HepG2 (cell line): ENCODE measurements around the gene SMARCA2. TPM values are rescaled to one million over a fixed set of nuclear protein-coding genes. Genes with fewer than 3 reads are reported as not detected.
A peak's percentile ranks its signal among the peaks of the same experiment; 100 is the strongest.

Experiments
- ATF7-NPFF ChIP-seq: sonication (generic); formaldehyde crosslinking; IDR thresholded peaks from 2 replicates; pipeline ENCODE4 v1.8.1; 2023; ENCODE audit warnings: mild to moderate bottlenecking, low read depth, missing genetic modification reagents, moderate library complexity
- HNRNPUL1 ChIP-seq: fragments of 200-400 bp; formaldehyde crosslinking; IDR thresholded peaks from 2 replicates; pipeline ENCODE4 v1.6.1; 2017; ENCODE audit warnings: low read depth, mild to moderate bottlenecking, low read length, moderate library complexity
- HOXA5 ChIP-seq: sonication (generic); formaldehyde crosslinking; IDR thresholded peaks from 2 replicates; pipeline ENCODE4 v1.4.0; 2020; ENCODE audit warnings: missing genetic modification reagents
- MAFG ChIP-seq: sonication (generic); formaldehyde crosslinking; IDR thresholded peaks from 2 replicates; pipeline ENCODE4 v1.5.1; 2020; ENCODE audit warnings: mild to moderate bottlenecking, missing genetic modification reagents
- MTF2 ChIP-seq: sonication (generic); formaldehyde crosslinking; IDR thresholded peaks from 2 replicates; pipeline ENCODE4 v1.5.0; 2020; ENCODE audit warnings: missing genetic modification reagents, borderline replicate concordance
- POLR2A ChIP-seq, 2 experiments: IDR thresholded peaks; 2 replicates each; pipeline ENCODE4 v1.6.1; 2011; ENCODE audit warnings: low read depth in 2 of 2, low read length in 2 of 2, mild to moderate bottlenecking in 1 of 2, moderate library complexity in 1 of 2; ENCODE audit not compliant: insufficient read depth in 1 of 2
- RFXAP ChIP-seq: sonication (generic); formaldehyde crosslinking; IDR thresholded peaks from 2 replicates; pipeline ENCODE4 v1.4.0; 2020; ENCODE audit warnings: missing genetic modification reagents, borderline replicate concordance
- TARDBP ChIP-seq: sonication (generic); formaldehyde crosslinking; IDR thresholded peaks from 2 replicates; pipeline ENCODE4 v1.8.0; 2022; ENCODE audit warnings: mild to moderate bottlenecking, missing genetic modification reagents
- ZFX ChIP-seq: sonication (generic); formaldehyde crosslinking; IDR thresholded peaks from 2 replicates; pipeline ENCODE4 v1.4.0; 2020; ENCODE audit warnings: mild to moderate bottlenecking, low read depth, missing genetic modification reagents, moderate library complexity
- ZMYM4 ChIP-seq: sonication (generic); formaldehyde crosslinking; IDR thresholded peaks from 2 replicates; pipeline ENCODE4 v1.8.1; 2023; ENCODE audit warnings: mild to moderate bottlenecking, missing genetic modification reagents
- ZNF235 ChIP-seq: sonication (generic); formaldehyde crosslinking; IDR thresholded peaks from 2 replicates; pipeline ENCODE4 v1.8.1; 2023; ENCODE audit warnings: mild to moderate bottlenecking, missing genetic modification reagents, borderline replicate concordance
- ZNF674 ChIP-seq: sonication (generic); formaldehyde crosslinking; IDR thresholded peaks from 2 replicates; pipeline ENCODE4 v1.5.0; 2020; ENCODE audit warnings: low read depth, mild to moderate bottlenecking, missing genetic modification reagents
- ZNF879 ChIP-seq: sonication (generic); formaldehyde crosslinking; IDR thresholded peaks from 2 replicates; pipeline ENCODE4 v1.8.1; 2023; ENCODE audit warnings: missing genetic modification reagents
- polyA plus RNA-seq, 8 experiments: library from polyadenylated mRNA; depleted of rRNA in 3 of 8; stranded (reverse) in 7 of 8; unstranded in 1 of 8; fragments of >200 nt; fragmentation: Illumina TruSeq in 4 of 8; extraction: Trizol in 4 of 8; gene quantifications; 2 replicates each; pipeline versions ENCODE4 v1.2.1 to v1.2.3, GENCODE V29; 2011 to 2016; ENCODE audit warnings: low read depth in 4 of 8, missing spikeins in 1 of 8, mixed read lengths in 1 of 8; ENCODE audit not compliant: insufficient read depth in 1 of 8
- total RNA-seq, 5 experiments: library from RNA; depleted of rRNA; stranded (reverse); fragments of >200 nt; fragmentation: Illumina TruSeq; extraction: Trizol; gene quantifications; 2 replicates each; pipeline ENCODE4 v1.2.3, GENCODE V29; 2016; ENCODE audit warnings: low read depth in 1 of 5
- TF ChIP-seq, protein P1 (sequence below): sonication (generic); formaldehyde crosslinking; IDR thresholded peaks from 2 replicates; pipeline ENCODE4 v1.5.0; 2020; ENCODE audit warnings: mild to moderate bottlenecking, missing genetic modification reagents
- TF ChIP-seq, protein P2 (sequence below): sonication (generic); formaldehyde crosslinking; IDR thresholded peaks from 2 replicates; pipeline ENCODE4 v1.5.0; 2020; ENCODE audit warnings: mild to moderate bottlenecking, missing genetic modification reagents, borderline replicate concordance
- TF ChIP-seq, protein P3 (sequence below): sonication (generic); formaldehyde crosslinking; IDR thresholded peaks from 2 replicates; pipeline ENCODE4 v1.4.0; 2020; ENCODE audit warnings: missing genetic modification reagents, borderline replicate concordance

Gene SMARCA2
- total and polyA plus RNA-seq, 2 of the 13 experiments (the other 11 are each of a cell fraction or from before 2014, with no cell fraction given) = 22.5 to 23.7 TPM

DNA sequence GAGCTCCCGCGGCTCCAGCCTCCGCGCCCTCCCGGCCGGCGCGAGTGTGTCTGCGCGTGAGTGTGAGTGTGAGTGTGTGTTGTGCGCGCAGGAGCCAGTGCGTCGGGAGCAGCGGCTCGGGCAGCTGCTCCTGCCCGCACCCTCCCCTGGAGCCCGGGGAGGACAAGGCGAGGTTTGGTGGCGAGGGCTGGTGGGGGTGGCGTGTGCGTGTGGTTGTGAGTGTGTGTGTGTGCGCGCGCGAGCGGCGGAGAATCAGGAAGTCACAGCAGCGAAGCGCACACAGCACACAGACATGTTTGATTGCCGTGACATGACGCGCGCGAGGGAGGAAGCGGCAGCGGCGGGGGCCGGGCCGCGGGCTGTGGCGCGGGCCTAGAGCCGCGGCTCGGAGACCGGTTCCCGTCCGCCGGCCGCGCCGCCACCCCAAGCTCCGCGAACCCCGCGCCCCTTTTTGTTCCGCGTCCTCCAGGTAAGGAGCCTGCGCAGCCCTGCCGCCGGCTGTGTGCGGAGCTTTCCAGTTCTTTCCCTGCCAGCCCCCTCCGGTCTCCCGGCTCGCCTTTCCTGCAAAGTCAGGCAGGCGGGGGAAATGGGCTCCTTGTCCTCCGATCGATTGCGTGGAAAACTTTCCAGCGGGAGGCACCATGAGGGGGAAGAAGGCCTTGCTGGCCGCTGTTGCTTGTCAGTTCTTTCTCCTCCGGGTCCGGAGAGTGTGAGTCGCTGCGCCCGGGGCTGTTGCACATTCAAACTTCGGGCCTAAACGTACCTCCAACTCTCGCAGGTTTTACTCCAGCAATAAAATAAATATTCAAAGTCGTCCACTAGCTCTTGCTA, 2.4 kb downstream of the SMARCA2 start (continued):
- TF ChIP-seq, protein P1, sequence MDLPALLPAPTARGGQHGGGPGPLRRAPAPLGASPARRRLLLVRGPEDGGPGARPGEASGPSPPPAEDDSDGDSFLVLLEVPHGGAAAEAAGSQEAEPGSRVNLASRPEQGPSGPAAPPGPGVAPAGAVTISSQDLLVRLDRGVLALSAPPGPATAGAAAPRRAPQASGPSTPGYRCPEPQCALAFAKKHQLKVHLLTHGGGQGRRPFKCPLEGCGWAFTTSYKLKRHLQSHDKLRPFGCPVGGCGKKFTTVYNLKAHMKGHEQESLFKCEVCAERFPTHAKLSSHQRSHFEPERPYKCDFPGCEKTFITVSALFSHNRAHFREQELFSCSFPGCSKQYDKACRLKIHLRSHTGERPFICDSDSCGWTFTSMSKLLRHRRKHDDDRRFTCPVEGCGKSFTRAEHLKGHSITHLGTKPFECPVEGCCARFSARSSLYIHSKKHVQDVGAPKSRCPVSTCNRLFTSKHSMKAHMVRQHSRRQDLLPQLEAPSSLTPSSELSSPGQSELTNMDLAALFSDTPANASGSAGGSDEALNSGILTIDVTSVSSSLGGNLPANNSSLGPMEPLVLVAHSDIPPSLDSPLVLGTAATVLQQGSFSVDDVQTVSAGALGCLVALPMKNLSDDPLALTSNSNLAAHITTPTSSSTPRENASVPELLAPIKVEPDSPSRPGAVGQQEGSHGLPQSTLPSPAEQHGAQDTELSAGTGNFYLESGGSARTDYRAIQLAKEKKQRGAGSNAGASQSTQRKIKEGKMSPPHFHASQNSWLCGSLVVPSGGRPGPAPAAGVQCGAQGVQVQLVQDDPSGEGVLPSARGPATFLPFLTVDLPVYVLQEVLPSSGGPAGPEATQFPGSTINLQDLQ = no peak
- TF ChIP-seq HOXA5 (CRISPR knock-in tag) (0 out of 2 replicates have a peak, but pooled peaks have one; percentile 11), ZNF674 (CRISPR knock-in tag) (0 out of 2 replicates have a peak, but pooled peaks have one; percentile 58), ZNF879 (CRISPR knock-in tag) (no peak), TARDBP (CRISPR knock-in tag) (0 out of 2 replicates have a peak, but pooled peaks have one; percentile 2), MTF2 (no peak), MAFG (CRISPR knock-in tag) (no peak), HNRNPUL1 (no peak), POLR2A (IDR thresholded peaks at IDR 0.05; ENCODE audit: insufficient read depth in 1 of 2, low read depth in 2 of 2, low read length in 2 of 2) (0 out of 4 replicates have a peak, but pooled peaks of 1 of the 2 experiments have one; percentile 16), ZMYM4 (0 out of 2 replicates have a peak, but pooled peaks have one; percentile 12), ATF7-NPFF (CRISPR knock-in tag) (peak; percentile 39; the same call in 1 of the 2 replicates), ZFX (CRISPR knock-in tag) (peak; percentile 49), ZNF235 (CRISPR knock-in tag) (no peak), RFXAP (peak; percentile 62; the same call in 1 of the 2 replicates)
- TF ChIP-seq, protein P2, sequence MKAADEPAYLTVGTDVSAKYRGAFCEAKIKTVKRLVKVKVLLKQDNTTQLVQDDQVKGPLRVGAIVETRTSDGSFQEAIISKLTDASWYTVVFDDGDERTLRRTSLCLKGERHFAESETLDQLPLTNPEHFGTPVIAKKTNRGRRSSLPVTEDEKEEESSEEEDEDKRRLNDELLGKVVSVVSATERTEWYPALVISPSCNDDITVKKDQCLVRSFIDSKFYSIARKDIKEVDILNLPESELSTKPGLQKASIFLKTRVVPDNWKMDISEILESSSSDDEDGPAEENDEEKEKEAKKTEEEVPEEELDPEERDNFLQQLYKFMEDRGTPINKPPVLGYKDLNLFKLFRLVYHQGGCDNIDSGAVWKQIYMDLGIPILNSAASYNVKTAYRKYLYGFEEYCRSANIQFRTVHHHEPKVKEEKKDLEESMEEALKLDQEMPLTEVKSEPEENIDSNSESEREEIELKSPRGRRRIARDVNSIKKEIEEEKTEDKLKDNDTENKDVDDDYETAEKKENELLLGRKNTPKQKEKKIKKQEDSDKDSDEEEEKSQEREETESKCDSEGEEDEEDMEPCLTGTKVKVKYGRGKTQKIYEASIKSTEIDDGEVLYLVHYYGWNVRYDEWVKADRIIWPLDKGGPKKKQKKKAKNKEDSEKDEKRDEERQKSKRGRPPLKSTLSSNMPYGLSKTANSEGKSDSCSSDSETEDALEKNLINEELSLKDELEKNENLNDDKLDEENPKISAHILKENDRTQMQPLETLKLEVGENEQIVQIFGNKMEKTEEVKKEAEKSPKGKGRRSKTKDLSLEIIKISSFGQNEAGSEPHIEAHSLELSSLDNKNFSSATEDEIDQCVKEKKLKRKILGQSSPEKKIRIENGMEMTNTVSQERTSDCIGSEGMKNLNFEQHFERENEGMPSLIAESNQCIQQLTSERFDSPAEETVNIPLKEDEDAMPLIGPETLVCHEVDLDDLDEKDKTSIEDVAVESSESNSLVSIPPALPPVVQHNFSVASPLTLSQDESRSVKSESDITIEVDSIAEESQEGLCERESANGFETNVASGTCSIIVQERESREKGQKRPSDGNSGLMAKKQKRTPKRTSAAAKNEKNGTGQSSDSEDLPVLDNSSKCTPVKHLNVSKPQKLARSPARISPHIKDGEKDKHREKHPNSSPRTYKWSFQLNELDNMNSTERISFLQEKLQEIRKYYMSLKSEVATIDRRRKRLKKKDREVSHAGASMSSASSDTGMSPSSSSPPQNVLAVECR (CRISPR knock-in tag) = peak; percentile 52; the same call in 1 of the 2 replicates
- TF ChIP-seq, protein P3, sequence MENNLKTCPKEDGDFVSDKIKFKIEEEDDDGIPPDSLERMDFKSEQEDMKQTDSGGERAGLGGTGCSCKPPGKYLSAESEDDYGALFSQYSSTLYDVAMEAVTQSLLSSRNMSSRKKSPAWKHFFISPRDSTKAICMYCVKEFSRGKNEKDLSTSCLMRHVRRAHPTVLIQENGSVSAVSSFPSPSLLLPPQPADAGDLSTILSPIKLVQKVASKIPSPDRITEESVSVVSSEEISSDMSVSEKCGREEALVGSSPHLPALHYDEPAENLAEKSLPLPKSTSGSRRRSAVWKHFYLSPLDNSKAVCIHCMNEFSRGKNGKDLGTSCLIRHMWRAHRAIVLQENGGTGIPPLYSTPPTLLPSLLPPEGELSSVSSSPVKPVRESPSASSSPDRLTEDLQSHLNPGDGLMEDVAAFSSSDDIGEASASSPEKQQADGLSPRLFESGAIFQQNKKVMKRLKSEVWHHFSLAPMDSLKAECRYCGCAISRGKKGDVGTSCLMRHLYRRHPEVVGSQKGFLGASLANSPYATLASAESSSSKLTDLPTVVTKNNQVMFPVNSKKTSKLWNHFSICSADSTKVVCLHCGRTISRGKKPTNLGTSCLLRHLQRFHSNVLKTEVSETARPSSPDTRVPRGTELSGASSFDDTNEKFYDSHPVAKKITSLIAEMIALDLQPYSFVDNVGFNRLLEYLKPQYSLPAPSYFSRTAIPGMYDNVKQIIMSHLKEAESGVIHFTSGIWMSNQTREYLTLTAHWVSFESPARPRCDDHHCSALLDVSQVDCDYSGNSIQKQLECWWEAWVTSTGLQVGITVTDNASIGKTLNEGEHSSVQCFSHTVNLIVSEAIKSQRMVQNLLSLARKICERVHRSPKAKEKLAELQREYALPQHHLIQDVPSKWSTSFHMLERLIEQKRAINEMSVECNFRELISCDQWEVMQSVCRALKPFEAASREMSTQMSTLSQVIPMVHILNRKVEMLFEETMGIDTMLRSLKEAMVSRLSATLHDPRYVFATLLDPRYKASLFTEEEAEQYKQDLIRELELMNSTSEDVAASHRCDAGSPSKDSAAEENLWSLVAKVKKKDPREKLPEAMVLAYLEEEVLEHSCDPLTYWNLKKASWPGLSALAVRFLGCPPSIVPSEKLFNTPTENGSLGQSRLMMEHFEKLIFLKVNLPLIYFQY (CRISPR knock-in tag) = 0 out of 2 replicates have a peak, but pooled peaks have one; percentile 23
